Measurements from ENCODE around the gene SAP30BP. TPM values are rescaled to one million over a fixed set of nuclear protein-coding genes. Genes with fewer than 3 reads are reported as not detected.

SAP30BP gene
- total and polyA plus RNA-seq, 10 of the 15 experiments (the other 5 are each of a cell fraction or from before 2014, with no cell fraction given) = 57.9 to 166 (median 94.5) TPM

DNA sequence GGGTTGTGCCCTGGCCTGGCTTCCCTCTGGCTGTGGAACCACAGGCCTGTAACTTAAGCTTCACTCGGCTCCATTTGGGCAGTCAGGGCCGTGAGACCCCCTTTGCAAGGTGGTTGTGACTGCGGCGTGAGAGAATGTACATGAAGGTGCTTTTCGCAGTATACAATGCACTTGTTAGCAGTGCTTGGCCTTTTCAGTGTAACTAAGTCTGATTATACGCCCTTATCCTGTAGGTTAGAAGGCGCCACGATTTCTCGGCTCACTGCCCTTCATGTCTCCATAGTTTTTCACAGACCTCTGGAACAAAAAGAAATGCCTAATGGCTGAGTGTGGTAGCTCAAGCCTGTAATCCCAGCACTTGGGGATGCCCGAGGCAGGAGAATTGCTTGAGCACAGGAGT lies 13.3 kb downstream of the SAP30BP start:
- no peak for TF ChIP-seq SMAD5 (IDR thresholded peaks at IDR 0.05; ENCODE audit: low read depth)
- no peak for TF ChIP-seq IRF4 (IDR thresholded peaks at IDR 0.05; ENCODE audit: low read depth, low read length)
- TF ChIP-seq ESRRA (IDR thresholded peaks at IDR 0.05; ENCODE audit: low read length) = no peak
- 0 out of 2 replicates have a peak, but pooled peaks have one; percentile 24 for TF ChIP-seq POLR2A (IDR thresholded peaks at IDR 0.05; ENCODE audit: low read depth, low read length)
- no peak for TF ChIP-seq TCF7 (IDR thresholded peaks at IDR 0.05; ENCODE audit: borderline replicate concordance)
- no peak for TF ChIP-seq ETV6 (conservative IDR thresholded peaks at IDR 0.05 in 1 of 2, IDR thresholded peaks at IDR 0.05 in 1 of 2; ENCODE audit: borderline replicate concordance in 1 of 2, low read depth in 1 of 2)
- no peak for TF ChIP-seq BMI1 (IDR thresholded peaks at IDR 0.05; ENCODE audit: borderline replicate concordance)
- intact Hi-C loops (cut with micrococcal nuclease; ENCODE audit: unreplicated experiment) (no loop called here), in situ Hi-C loops (cut with MboI) (no loop called here)
- H3K9ac ChIP-seq (ENCODE audit: control insufficient read depth, insufficient read depth, low read length) = no peak overlapping the region
- H3K27ac ChIP-seq (ENCODE audit: control insufficient read depth, insufficient read depth) = no peak overlapping the region
- no peak for FAIRE-seq
- no peak overlapping the region for H2AFZ ChIP-seq (ENCODE audit: control insufficient read depth, low read depth, low read length)
- H3K27me3 ChIP-seq (replicated peaks in 1 of 2; ENCODE audit: control insufficient read depth in 2 of 2, insufficient read depth in 2 of 2, low read length in 1 of 2) = no peaks in the 10 kb centered on the region
- H3K79me2 ChIP-seq (ENCODE audit: control insufficient read depth, insufficient read depth, low read length) = peaks cover 26% of the 10 kb centered on the region
- H3K9me3 ChIP-seq (replicated peaks; ENCODE audit: control insufficient read depth, insufficient read depth, low read length) = no peaks in the 10 kb centered on the region; the same call in 2 of the 3 replicates
- H3K36me3 ChIP-seq (ENCODE audit: control insufficient read depth in 2 of 2, insufficient read depth in 2 of 2, low read length in 1 of 2) = peaks cover 6 to 20% of the 10 kb centered on the region in 2 experiments; a peak in 3 of 4 replicates
- SMC1A ChIA-PET (ENCODE audit: uncharacterized antibody, unreplicated experiment) = no interaction called here
- ATAC-seq = no peak
- peaks cover 5% of the 10 kb centered on the region; the same call in 1 of the 2 replicates for H3K4me1 ChIP-seq (ENCODE audit: control insufficient read depth, insufficient read depth, low read length)
- 97% methylated on average over 10 of the region's 10 CpGs for WGBS (ENCODE audit: insufficient coverage, insufficient replicate concordance, low lambda C conversion rate, missing lambda C conversion rate)
- DNase-seq (ENCODE audit: low read depth, low spot score) = no peak
- RAD21 ChIA-PET (ENCODE audit: unreplicated experiment) = interaction anchor here (1.0 to 1.3 kb wide), 2 partner anchors 34 to 68 kb away, joined by 3 to 6 read pairs; a partner anchor contains a TSS
- POLR2A ChIA-PET = interaction anchor here (0.6 to 1.0 kb wide), 2 partner anchors 8 kb away, joined by 3 to 7 read pairs; no protein-coding TSS in a partner anchor
- CTCF ChIA-PET = interaction anchor here (1.3 to 13.2 kb wide), 5 partner anchors 8 to 80 kb away, joined by 3 to 134 read pairs (median 7); partner anchors contain the start of gene SMIM5
- no peak overlapping the region for H3K4me2 ChIP-seq (ENCODE audit: control insufficient read depth, insufficient read depth)
- no peaks in the 10 kb centered on the region for H4K20me1 ChIP-seq (ENCODE audit: control insufficient read depth, insufficient read depth)
- no peak overlapping the region for H3K4me3 ChIP-seq
- BruUV-seq (replicated peaks) = no TSS peak

DNA sequence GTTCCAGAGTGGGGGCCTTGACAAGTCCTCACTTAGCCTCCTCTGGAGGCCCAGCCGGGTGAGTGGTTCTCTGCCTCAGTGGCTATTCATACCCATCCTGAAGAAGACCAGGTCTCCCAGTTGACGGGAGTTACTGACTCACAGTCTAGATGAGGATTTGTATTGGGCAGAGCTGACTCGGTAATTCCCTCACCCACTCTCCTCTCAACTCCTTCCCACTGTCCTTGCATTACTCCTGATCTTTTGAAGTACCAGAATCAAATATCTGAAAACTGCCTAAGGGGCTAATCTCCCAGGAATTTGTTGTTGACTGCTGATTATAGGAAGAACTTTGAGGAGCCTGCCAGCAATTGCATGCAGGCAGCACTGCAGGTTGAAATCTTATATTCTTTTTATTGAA lies 14.2 kb downstream of the SAP30BP start:
- no peaks in the 10 kb centered on the region; the same call in 2 of the 3 replicates for H3K9me3 ChIP-seq (replicated peaks; ENCODE audit: control insufficient read depth, insufficient read depth, low read length)
- BruUV-seq (replicated peaks) = TSS peak; percentile 5
- H3K9ac ChIP-seq (ENCODE audit: control insufficient read depth, insufficient read depth, low read length) = no peak overlapping the region
- no peak overlapping the region for H3K27ac ChIP-seq (ENCODE audit: control insufficient read depth, insufficient read depth)
- ChIA-PET RAD21 (ENCODE audit: unreplicated experiment) (interaction anchor here (1.0 to 2.1 kb wide), 2 partner anchors 35 to 66 kb away, joined by 3 to 8 read pairs; a partner anchor contains a TSS), POLR2A (interaction anchor here (0.6 to 1.5 kb wide), 2 partner anchors 9 to 16 kb away, joined by 3 to 6 read pairs; no protein-coding TSS in a partner anchor), SMC1A (ENCODE audit: uncharacterized antibody, unreplicated experiment) (interaction anchor here (0.7 kb wide), 3 partner anchors 10 to 53 kb away, joined by 3 to 4 read pairs (median 3); no protein-coding TSS in a partner anchor), CTCF (interaction anchor here (1.2 to 13.2 kb wide), 4 partner anchors 24 to 79 kb away, joined by 4 to 134 read pairs (median 11); no protein-coding TSS in a partner anchor)
- ATAC-seq (no peak), FAIRE-seq (no peak), DNase-seq (ENCODE audit: low read depth, low spot score) (no peak)
- H3K4me3 ChIP-seq = no peak overlapping the region
- H3K36me3 ChIP-seq (ENCODE audit: control insufficient read depth in 2 of 2, insufficient read depth in 2 of 2, low read length in 1 of 2) = peaks cover 6 to 20% of the 10 kb centered on the region in 2 experiments; a peak in 3 of 4 replicates
- H3K79me2 ChIP-seq (ENCODE audit: control insufficient read depth, insufficient read depth, low read length) = peaks cover 24% of the 10 kb centered on the region
- TF ChIP-seq RBBP5 (conservative IDR thresholded peaks at IDR 0.05) (no peak), BHLHE40 (IDR thresholded peaks at IDR 0.05; ENCODE audit: borderline replicate concordance in 1 of 2, low read depth in 2 of 2, low read length in 1 of 2) (no peak), IRF4 (IDR thresholded peaks at IDR 0.05; ENCODE audit: low read depth, low read length) (no peak), SIX5 (IDR thresholded peaks at IDR 0.05; ENCODE audit: low read depth, low read length, severe bottlenecking) (no peak)
- peaks cover 8% of the 10 kb centered on the region; the same call in 1 of the 2 replicates for H3K4me1 ChIP-seq (ENCODE audit: control insufficient read depth, insufficient read depth, low read length)
- intact Hi-C loops (cut with micrococcal nuclease; ENCODE audit: unreplicated experiment) = no loop called here
- no peak overlapping the region for H3K4me2 ChIP-seq (ENCODE audit: control insufficient read depth, insufficient read depth)
- in situ Hi-C loops (cut with MboI) = no loop called here
- H2AFZ ChIP-seq (ENCODE audit: control insufficient read depth, low read depth, low read length) = no peak overlapping the region
- no peaks in the 10 kb centered on the region for H3K27me3 ChIP-seq (replicated peaks in 1 of 2; ENCODE audit: control insufficient read depth in 2 of 2, insufficient read depth in 2 of 2, low read length in 1 of 2)
- WGBS (ENCODE audit: insufficient coverage, insufficient replicate concordance, low lambda C conversion rate, missing lambda C conversion rate) = 100% methylated on average over 3 of the region's 3 CpGs
- no peaks in the 10 kb centered on the region for H4K20me1 ChIP-seq (ENCODE audit: control insufficient read depth, insufficient read depth)
